Endometrial microvascular endothelial cells (primary cell): ENCODE data around the gene ITGB1BP1. TPM values are rescaled to one million over a fixed set of nuclear protein-coding genes. Genes with fewer than 3 reads are reported as not detected.

ENCODE experiments used
- in situ Hi-C: cut with HindIII; loops from 2 replicates; pipeline ENCODE4 v1.10.0; 2017; ENCODE audit warnings: low sequenced_read_pairs, low pct_unique_long_range_greater_than_20kb; ENCODE audit errors: inconsistent ontology term
- total RNA-seq: library from RNA; depleted of rRNA; stranded (reverse); fragments of >200 nt; gene quantifications from one replicate; pipeline ENCODE4 v1.2.3, GENCODE V29; 2015; ENCODE audit errors: inconsistent ontology term

Gene ITGB1BP1
- total RNA-seq: 81.6 TPM

- in situ Hi-C loops: no loop called here
Measured at GRCh38 chr2:9423100-9423921, at the start of gene ITGB1BP1, which contains the start of gene CPSF3. TSS of gene ITGB1BP1 (minus strand) at chr2:9423528. CDS start at chr2:9418697, 4,831 bp downstream. TSS of gene CPSF3 (plus strand) at chr2:9423654. CDS start at chr2:9423774, 120 bp downstream.

- in situ Hi-C loops: no loop called here
Measured at GRCh38 chr2:9472511-9472910, 49.2 kb upstream of the ITGB1BP1 start.

GRCh38 chr2:9471206-9471605 lies 47.9 kb upstream of the ITGB1BP1 start:
- in situ Hi-C loops: no loop called here

- in situ Hi-C loops: no loop called here
Measured at GRCh38 chr2:9467687-9468086, 44.4 kb upstream of the ITGB1BP1 start.

- in situ Hi-C loops: no loop called here
Measured at GRCh38 chr2:9466147-9466683, 42.9 kb upstream of the ITGB1BP1 start.

GRCh38 chr2:9465170-9465569 lies 41.8 kb upstream of the ITGB1BP1 start:
- in situ Hi-C loops: no loop called here

GRCh38 chr2:9463698-9464034 lies 40.3 kb upstream of the ITGB1BP1 start:
- in situ Hi-C loops: no loop called here

GRCh38 chr2:9462886-9463697 lies 39.8 kb upstream of the ITGB1BP1 start:
- in situ Hi-C loops: no loop called here

GRCh38 chr2:9462313-9462712 lies 39.0 kb upstream of the ITGB1BP1 start:
- in situ Hi-C loops: no loop called here

GRCh38 chr2:9461079-9461478 lies 37.8 kb upstream of the ITGB1BP1 start:
- in situ Hi-C loops: no loop called here

GRCh38 chr2:9460441-9461017 lies 37.2 kb upstream of the ITGB1BP1 start:
- in situ Hi-C loops: no loop called here

GRCh38 chr2:9451231-9451630 lies 27.9 kb upstream of the ITGB1BP1 start:
- in situ Hi-C loops: no loop called here

GRCh38 chr2:9445089-9445488 lies 21.8 kb upstream of the ITGB1BP1 start:
- in situ Hi-C loops: no loop called here

GRCh38 chr2:9443526-9443925 lies 20.2 kb upstream of the ITGB1BP1 start:
- in situ Hi-C loops: no loop called here

- in situ Hi-C loops: no loop called here
Measured at GRCh38 chr2:9441556-9441955, 18.2 kb upstream of the ITGB1BP1 start.

GRCh38 chr2:9440058-9440727 lies 16.9 kb upstream of the ITGB1BP1 start:
- in situ Hi-C loops: no loop called here

- in situ Hi-C loops: no loop called here
Measured at GRCh38 chr2:9439536-9439935, 16.2 kb upstream of the ITGB1BP1 start.

GRCh38 chr2:9434489-9434888 lies 11.2 kb upstream of the ITGB1BP1 start:
- in situ Hi-C loops: no loop called here
